ENCODE measurements around the gene CARMIL1. TPM values are rescaled to one million over a fixed set of nuclear protein-coding genes. Genes with fewer than 3 reads are reported as not detected.

The CARMIL1 gene
- total RNA-seq, 1 donor from 2014 or later: 37.6 TPM

DNA sequence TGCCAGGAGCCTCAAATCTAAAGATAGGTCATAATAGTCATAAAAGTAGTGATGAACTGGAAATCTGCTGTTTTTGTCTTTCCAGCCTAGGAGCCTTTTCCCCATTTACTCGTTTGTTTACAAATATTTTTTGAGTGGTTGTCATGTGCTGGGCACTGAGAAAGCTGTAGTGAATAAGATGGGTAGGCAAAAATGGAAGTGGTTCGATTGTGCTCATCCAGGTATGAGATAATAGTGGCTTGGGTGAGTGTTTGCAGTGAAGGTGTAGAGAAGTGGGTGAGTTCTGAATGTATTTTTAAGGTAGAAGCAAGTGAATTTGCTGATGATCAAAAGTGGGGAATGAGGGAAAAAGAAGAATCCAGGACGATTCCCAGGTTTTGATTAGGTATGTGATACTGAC is 53.0 kb downstream of the CARMIL1 start:
- Histone ChIP-seq H3K27ac (no peak overlapping the region), H3K36me3 (no peaks in the 10 kb centered on the region), H3K4me3 (no peak overlapping the region), H3K27me3 (no peaks in the 10 kb centered on the region), H3K4me1 (peaks cover 23% of the 10 kb centered on the region), H3K9me3 (no peaks in the 10 kb centered on the region)
- TF ChIP-seq, protein P1, sequence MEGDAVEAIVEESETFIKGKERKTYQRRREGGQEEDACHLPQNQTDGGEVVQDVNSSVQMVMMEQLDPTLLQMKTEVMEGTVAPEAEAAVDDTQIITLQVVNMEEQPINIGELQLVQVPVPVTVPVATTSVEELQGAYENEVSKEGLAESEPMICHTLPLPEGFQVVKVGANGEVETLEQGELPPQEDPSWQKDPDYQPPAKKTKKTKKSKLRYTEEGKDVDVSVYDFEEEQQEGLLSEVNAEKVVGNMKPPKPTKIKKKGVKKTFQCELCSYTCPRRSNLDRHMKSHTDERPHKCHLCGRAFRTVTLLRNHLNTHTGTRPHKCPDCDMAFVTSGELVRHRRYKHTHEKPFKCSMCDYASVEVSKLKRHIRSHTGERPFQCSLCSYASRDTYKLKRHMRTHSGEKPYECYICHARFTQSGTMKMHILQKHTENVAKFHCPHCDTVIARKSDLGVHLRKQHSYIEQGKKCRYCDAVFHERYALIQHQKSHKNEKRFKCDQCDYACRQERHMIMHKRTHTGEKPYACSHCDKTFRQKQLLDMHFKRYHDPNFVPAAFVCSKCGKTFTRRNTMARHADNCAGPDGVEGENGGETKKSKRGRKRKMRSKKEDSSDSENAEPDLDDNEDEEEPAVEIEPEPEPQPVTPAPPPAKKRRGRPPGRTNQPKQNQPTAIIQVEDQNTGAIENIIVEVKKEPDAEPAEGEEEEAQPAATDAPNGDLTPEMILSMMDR (IDR thresholded peaks at IDR 0.05): no peak
- intact Hi-C loops (cut with DNase I): no loop called here
- DNase-seq (no peak), ATAC-seq (no peak)

DNA sequence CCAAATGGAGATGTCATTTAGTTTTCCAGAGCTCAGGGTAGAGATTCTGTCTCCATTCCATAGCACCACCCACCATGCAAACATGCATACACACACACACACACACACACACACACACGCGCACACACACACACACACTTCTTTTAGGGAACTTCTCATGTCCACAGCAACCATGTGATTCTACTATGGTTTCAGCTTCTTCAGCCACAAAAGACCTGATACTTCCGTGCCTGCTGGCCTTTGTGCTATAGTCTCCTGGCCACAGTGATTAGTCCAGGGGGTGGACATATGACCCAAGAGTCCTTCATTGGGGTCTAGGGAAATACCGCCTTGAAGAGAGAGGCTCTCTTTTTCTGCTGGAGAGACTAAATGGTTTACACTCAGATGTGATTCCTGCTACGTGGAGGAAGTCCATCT is 53.5 kb downstream of the CARMIL1 start:
- H3K4me1 ChIP-seq: peaks cover 18% of the 10 kb centered on the region
- no peaks in the 10 kb centered on the region for H3K27me3 ChIP-seq
- DNase-seq: no peak
- intact Hi-C loops (cut with DNase I): no loop called here
- H3K27ac ChIP-seq: no peak overlapping the region
- H3K36me3 ChIP-seq: no peaks in the 10 kb centered on the region
- TF ChIP-seq, protein P1 (IDR thresholded peaks at IDR 0.05): no peak
- H3K4me3 ChIP-seq: no peak overlapping the region
- H3K9me3 ChIP-seq: no peaks in the 10 kb centered on the region
- peak; percentile 86 for ATAC-seq

DNA sequence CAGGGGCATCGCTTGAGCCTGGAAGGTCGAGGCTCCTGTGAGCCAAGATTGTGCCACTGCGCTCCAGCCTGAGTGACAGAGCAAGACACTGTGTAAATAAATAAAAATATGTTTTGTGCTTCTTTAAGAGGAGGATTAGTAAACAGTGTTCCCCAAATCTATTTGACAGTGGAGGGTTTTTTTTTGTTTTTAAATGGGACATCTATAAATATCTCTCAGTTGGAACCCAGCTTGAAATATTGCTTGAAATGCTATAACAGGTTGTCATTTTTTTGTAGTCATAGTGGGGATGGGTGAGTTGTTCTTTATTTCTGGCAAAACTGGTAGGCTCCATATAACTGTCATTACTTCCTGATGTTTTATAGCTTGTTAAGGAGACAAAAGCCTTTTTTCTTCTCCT is 54.3 kb downstream of the CARMIL1 start:
- Histone ChIP-seq H3K9me3 (no peaks in the 10 kb centered on the region), H3K27me3 (no peaks in the 10 kb centered on the region), H3K4me1 (peaks cover 12% of the 10 kb centered on the region), H3K27ac (no peak overlapping the region), H3K36me3 (no peaks in the 10 kb centered on the region), H3K4me3 (no peak overlapping the region)
- intact Hi-C loops (cut with DNase I): no loop called here
- TF ChIP-seq, protein P1 (IDR thresholded peaks at IDR 0.05): no peak
- no peak for DNase-seq
- no peak for ATAC-seq

DNA sequence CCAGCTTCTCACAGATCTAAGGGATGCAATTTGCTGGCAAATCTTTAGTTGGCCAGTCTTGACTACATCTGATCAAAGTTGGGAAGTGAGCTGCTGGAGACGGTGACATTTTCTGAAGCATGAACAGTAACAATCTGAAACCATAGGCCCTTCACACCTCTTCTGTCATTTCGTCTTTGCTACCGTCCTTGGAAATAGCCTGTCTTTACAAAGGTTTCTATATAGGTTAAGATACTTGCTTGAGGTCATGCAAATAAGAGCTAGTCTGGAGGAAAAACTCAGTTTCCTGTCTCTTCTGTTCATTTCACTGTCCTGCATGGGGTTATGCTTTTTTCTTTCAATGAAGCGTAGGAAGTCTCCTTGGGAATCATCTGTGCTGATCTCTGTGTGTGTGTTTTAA is 55.6 kb downstream of the CARMIL1 start:
- DNase-seq: no peak
- H3K36me3 ChIP-seq: no peaks in the 10 kb centered on the region
- H3K9me3 ChIP-seq: no peaks in the 10 kb centered on the region
- H3K4me3 ChIP-seq: no peak overlapping the region
- H3K4me1 ChIP-seq: peaks cover 12% of the 10 kb centered on the region
- no peak for ATAC-seq
- H3K27ac ChIP-seq: no peak overlapping the region
- intact Hi-C loops (cut with DNase I): no loop called here
- TF ChIP-seq, protein P1 (IDR thresholded peaks at IDR 0.05): no peak
- H3K27me3 ChIP-seq: no peaks in the 10 kb centered on the region

DNA sequence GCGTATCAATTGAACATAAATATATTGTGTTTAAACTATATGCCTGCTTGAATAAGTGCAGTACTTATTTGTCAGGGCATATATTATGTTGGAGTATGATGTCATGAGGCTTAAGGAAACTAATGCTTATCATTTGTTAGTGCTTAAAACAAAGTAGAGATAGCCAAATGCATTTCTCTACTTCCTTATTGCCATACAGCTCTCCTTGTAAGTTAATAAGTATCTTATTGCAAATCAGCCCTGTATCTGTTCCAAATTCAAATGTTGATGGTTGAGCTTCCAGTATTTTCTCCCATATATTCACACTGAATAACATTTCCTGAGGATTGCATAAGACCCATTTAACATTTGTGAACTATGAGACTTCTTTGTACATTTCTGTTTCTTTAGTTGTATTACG is 57.8 kb downstream of the CARMIL1 start:
- Histone ChIP-seq H3K27me3 (no peaks in the 10 kb centered on the region), H3K9me3 (no peaks in the 10 kb centered on the region), H3K4me1 (peaks cover 12% of the 10 kb centered on the region), H3K4me3 (no peak overlapping the region), H3K36me3 (no peaks in the 10 kb centered on the region), H3K27ac (no peak overlapping the region)
- intact Hi-C loops (cut with DNase I): no loop called here
- TF ChIP-seq, protein P1 (IDR thresholded peaks at IDR 0.05): no peak
- ATAC-seq (no peak), DNase-seq (no peak)

DNA sequence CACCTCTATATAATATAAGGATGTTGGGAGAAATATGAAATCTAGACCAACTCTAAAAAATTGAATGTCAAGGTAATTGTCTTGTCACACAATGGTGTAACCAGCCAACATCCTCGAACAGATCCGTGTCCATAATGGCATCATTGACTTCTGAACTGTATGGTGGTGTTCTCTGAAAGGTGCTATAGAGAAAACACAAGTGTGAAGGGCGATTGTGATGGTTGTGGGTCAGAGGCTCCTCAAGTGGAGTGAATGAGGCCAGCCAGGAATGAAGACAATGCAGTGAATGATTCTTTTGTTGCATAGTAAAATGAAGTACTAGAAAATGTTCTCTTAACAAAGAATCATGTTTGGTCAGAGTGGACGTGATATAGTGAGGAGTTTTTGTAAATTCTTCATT is 58.3 kb downstream of the CARMIL1 start:
- Histone ChIP-seq H3K27me3 (no peaks in the 10 kb centered on the region), H3K4me3 (no peak overlapping the region), H3K9me3 (no peaks in the 10 kb centered on the region), H3K36me3 (no peaks in the 10 kb centered on the region), H3K4me1 (peaks cover 8% of the 10 kb centered on the region), H3K27ac (no peak overlapping the region)
- ATAC-seq (no peak), DNase-seq (no peak)
- TF ChIP-seq, protein P1 (IDR thresholded peaks at IDR 0.05): no peak
- intact Hi-C loops (cut with DNase I): no loop called here

Data from upper lobe of right lung (tissue), 1 donor.